Right atrium auricular region (tissue), 2 donors: ENCODE data around the gene FNIP2. TPM values are rescaled to one million over a fixed set of nuclear protein-coding genes. Genes with fewer than 3 reads are reported as not detected.

Experiments
- DNase-seq: peaks from one replicate; pipeline ENCODE4 v3.0.0-alpha.2; 2019; ENCODE audit warnings: low spot score
- H3K27ac ChIP-seq, 2 donors: fragments of 200-600 bp; sonication (generic); 1 replicate in 1 of 2; 2 replicates in 1 of 2; pipeline ENCODE4 v1.5.1; 2016 to 2019
- H3K27me3 ChIP-seq, 2 donors: fragments of 200-600 bp; sonication (generic); one replicate each; pipeline versions ENCODE4 v1.5.1 to v1.6.0; 2017 to 2019
- H3K36me3 ChIP-seq: fragments of 200-600 bp; sonication (generic); one replicate; pipeline ENCODE4 v1.5.1; 2016
- H3K4me1 ChIP-seq, 2 donors: fragments of 200-600 bp; sonication (generic); one replicate each; pipeline versions ENCODE4 v1.5.1 to v1.6.0; 2017 to 2019
- H3K4me3 ChIP-seq, 2 donors: fragments of 200-600 bp; sonication (generic); 1 replicate in 1 of 2; 2 replicates in 1 of 2; pipeline ENCODE4 v1.5.1; 2017 to 2019; ENCODE audit warnings: mild to moderate bottlenecking in 1 of 2, moderate library complexity in 1 of 2
- H3K9me3 ChIP-seq, 2 donors: fragments of 200-600 bp; sonication (generic); one replicate each; pipeline ENCODE4 v1.5.1; 2019
- CTCF ChIP-seq, 2 donors: fragments of 200-600 bp; sonication (generic); IDR thresholded peaks; one replicate each; pipeline ENCODE4 v1.5.1; 2019; ENCODE audit warnings: antibody characterized with exemption in 2 of 2
- total RNA-seq, 2 donors: library from RNA; depleted of rRNA; stranded (reverse); fragments of >200 nt; gene quantifications; one replicate each; pipeline ENCODE4 v1.1.0, GENCODE V29; 2016

Gene FNIP2
- total RNA-seq, 2 donors from 2014 or later = 38.3 to 42.4 TPM

DNA sequence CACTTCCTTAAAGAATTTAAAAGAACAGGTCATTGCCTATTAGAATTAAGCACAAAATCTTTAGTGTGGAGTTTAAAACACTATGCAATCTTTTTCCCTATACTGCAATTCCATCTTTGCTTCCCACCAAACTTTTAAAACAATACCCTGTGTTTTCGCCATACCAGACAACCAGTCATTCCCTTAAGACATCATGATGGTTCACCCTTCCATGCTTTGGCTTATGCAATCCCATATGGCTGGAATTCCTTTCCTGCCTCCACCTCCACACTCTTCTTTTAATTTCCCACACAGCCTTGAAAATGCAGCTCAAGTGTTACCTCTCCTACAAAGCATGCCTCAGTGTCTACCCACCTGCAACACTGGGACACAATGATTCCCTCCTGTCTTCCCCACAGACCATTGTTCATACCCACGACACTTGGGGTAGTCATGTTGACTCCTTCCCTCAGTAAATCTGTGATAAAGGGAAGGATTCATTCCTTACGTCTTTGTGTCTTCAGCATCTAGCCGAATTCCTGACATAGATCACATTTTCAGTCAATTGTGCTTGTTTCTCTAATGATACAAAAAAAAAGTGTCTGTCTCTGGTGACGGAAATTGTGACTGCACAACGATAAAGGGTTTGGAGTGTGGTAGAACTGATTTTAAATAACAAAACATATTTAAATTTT, 166.3 kb downstream of the FNIP2 start:
- no peak for TF ChIP-seq CTCF (IDR thresholded peaks at IDR 0.05)
- DNase-seq = no peak
- Histone ChIP-seq H3K36me3 (no peaks in the 10 kb centered on the region), H3K4me3 (no peak overlapping the region), H3K27ac (no peak overlapping the region), H3K27me3 (no peaks in the 10 kb centered on the region), H3K9me3 (no peaks in the 10 kb centered on the region), H3K4me1 (no peaks in the 10 kb centered on the region)

DNA sequence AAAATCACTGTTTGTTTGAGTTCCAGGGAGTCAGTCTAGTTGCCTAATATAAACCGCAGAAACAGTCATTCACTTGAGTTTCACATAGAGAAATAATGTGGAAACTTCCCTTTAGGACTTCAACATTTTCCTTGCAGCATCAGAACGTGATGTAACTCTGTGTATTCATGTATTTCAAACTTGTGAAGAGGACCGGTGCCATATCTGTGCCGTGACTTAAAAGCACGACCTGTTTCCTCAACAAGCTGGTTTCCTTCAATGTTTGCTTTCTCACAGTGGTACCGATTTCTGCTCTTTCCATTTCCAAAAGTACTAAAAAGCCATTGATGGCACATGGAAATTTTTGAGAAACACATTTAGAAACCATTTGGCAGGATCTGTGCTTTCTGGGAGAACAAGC, 167.4 kb downstream of the FNIP2 start:
- Histone ChIP-seq H3K9me3 (no peaks in the 10 kb centered on the region), H3K36me3 (no peaks in the 10 kb centered on the region), H3K27me3 (no peaks in the 10 kb centered on the region), H3K27ac (no peak overlapping the region), H3K4me1 (no peaks in the 10 kb centered on the region), H3K4me3 (no peak overlapping the region)
- no peak for DNase-seq
- TF ChIP-seq CTCF (IDR thresholded peaks at IDR 0.05) = no peak

- Histone ChIP-seq H3K36me3 (no peaks in the 10 kb centered on the region), H3K9me3 (no peaks in the 10 kb centered on the region), H3K27me3 (no peaks in the 10 kb centered on the region), H3K4me1 (no peaks in the 10 kb centered on the region), H3K27ac (no peak overlapping the region), H3K4me3 (no peak overlapping the region)
- no peak for TF ChIP-seq CTCF (IDR thresholded peaks at IDR 0.05)
- DNase-seq = no peak
Measured at GRCh38 chr4:158938220-158939044, 169.6 kb downstream of the FNIP2 start.

- Histone ChIP-seq H3K4me1 (no peaks in the 10 kb centered on the region), H3K4me3 (no peak overlapping the region), H3K27ac (no peak overlapping the region), H3K36me3 (no peaks in the 10 kb centered on the region), H3K9me3 (no peaks in the 10 kb centered on the region), H3K27me3 (no peaks in the 10 kb centered on the region)
- TF ChIP-seq CTCF (IDR thresholded peaks at IDR 0.05) = no peak
- no peak for DNase-seq
Measured at GRCh38 chr4:158940271-158940670, 171.4 kb downstream of the FNIP2 start.

DNA sequence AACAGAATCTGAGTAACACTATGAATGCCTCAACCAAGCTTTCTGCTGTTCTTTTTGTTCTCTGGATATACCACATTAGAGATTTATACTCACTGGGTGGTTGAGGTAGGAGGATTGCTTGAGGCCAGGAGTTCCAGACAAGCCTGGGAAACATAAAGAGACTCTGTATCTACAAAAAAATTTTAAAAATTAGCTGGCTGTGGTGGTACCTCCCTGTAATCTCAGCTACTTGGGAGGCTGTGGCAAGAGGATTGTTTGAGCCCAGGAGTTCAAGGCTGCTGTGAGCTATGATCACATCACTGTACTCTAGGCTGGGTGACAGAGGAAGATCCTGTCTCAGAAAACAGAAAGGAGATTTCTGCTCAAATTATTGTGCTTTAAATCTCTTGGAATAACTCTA, 172.5 kb downstream of the FNIP2 start:
- no peaks in the 10 kb centered on the region for H3K36me3 ChIP-seq
- TF ChIP-seq CTCF (IDR thresholded peaks at IDR 0.05) = no peak
- H3K27me3 ChIP-seq = no peaks in the 10 kb centered on the region
- H3K4me3 ChIP-seq = no peak overlapping the region
- no peak overlapping the region for H3K27ac ChIP-seq
- H3K9me3 ChIP-seq = no peaks in the 10 kb centered on the region
- H3K4me1 ChIP-seq = no peaks in the 10 kb centered on the region
- no peak for DNase-seq
